HG02798 (cell line): ENCODE results near the gene ANP32A.
"Not testable (repeated sequence)": the region's sequence is repeated elsewhere in the genome, so short reads cannot be mapped to it uniquely, and the experiment has no call there.

Source experiments
- ATAC-seq: cut with Tn5 transposase; IDR thresholded peaks from one replicate; pipeline ENCODE4 v1.9.1; 2021; ENCODE audit warnings: mild to moderate bottlenecking; ENCODE audit not compliant: unreplicated experiment, poor library complexity

Gene ANP32A

GRCh38 chr15:68820295-68821189 lies at the start of gene ANP32A:
Gene ANP32A, minus strand, starts transcription at chr15:68820895. Its CDS starts 144 bp downstream, at chr15:68820751.
- ATAC-seq = peak; percentile 74

GRCh38 chr15:68868296-68868695 lies 47.6 kb upstream of the ANP32A start:
- ATAC-seq = no peak

- ATAC-seq = no peak
These were observed 41.7 kb upstream of the ANP32A start for GRCh38 chr15:68862415-68862814.

GRCh38 chr15:68858666-68859065 lies 38.0 kb upstream of the ANP32A start:
- ATAC-seq = not testable (repeated sequence)

- not testable (repeated sequence) for ATAC-seq
These were observed 36.7 kb upstream of the ANP32A start for GRCh38 chr15:68857443-68857842.

- no peak for ATAC-seq
These were observed 31.8 kb upstream of the ANP32A start for GRCh38 chr15:68852461-68852860.

- no peak for ATAC-seq
These were observed 31.3 kb upstream of the ANP32A start for GRCh38 chr15:68851971-68852370.

GRCh38 chr15:68849497-68849896 lies 28.8 kb upstream of the ANP32A start:
- ATAC-seq = no peak

- ATAC-seq = no peak
These were observed 26.2 kb upstream of the ANP32A start for GRCh38 chr15:68846851-68847439.

GRCh38 chr15:68844856-68845550 lies 24.3 kb upstream of the ANP32A start:
- no peak for ATAC-seq

GRCh38 chr15:68843425-68844311 lies 23.0 kb upstream of the ANP32A start:
- ATAC-seq = no peak

GRCh38 chr15:68842958-68843357 lies 22.3 kb upstream of the ANP32A start:
- ATAC-seq = no peak

- no peak for ATAC-seq
These were observed 13.7 kb upstream of the ANP32A start for GRCh38 chr15:68834346-68834745.

- no peak for ATAC-seq
These were observed 13.1 kb upstream of the ANP32A start for GRCh38 chr15:68833700-68834331.

- ATAC-seq = no peak
These were observed 9.6 kb upstream of the ANP32A start for GRCh38 chr15:68830141-68830785.

- ATAC-seq = no peak
These were observed 8.4 kb upstream of the ANP32A start for GRCh38 chr15:68829068-68829467.

GRCh38 chr15:68823561-68823960 lies 2.9 kb upstream of the ANP32A start:
- no peak for ATAC-seq

GRCh38 chr15:68822818-68823217 lies 2.1 kb upstream of the ANP32A start:
- no peak for ATAC-seq

GRCh38 chr15:68821841-68822381 lies 1.2 kb upstream of the ANP32A start:
- no peak for ATAC-seq
